Activated naive CD4-positive, alpha-beta T cell treated with anti-CD3 and anti-CD28 coated beads, Interleukin-2, amount 10 ng/mL, durations not matched to agents 7 days and 5 days (primary cell): ENCODE results near the gene TCF4.
"Not testable (repeated sequence)": the region's sequence is repeated elsewhere in the genome, so short reads cannot be mapped to it uniquely, and the experiment has no call there.

Experiments
- CTCF ChIA-PET: fragments of 350-600 bp; sonication (Branson Sonifier 250); formaldehyde crosslinking; loops from one replicate; lab custom pipeline; 2021; ENCODE audit warnings: antibody characterized with exemption; lab: Charles Lee
- DNase-seq: peaks from one replicate; pipeline ENCODE4 v3.0.0-alpha.2; 2020
- H3K27ac Mint-ChIP-seq: one replicate; pipeline ENCODE4 v1.8.0; 2021; ENCODE audit warnings: mild to moderate bottlenecking, moderate library complexity, mixed read lengths
- H3K27me3 Mint-ChIP-seq: one replicate; pipeline ENCODE4 v1.8.0; 2021; ENCODE audit warnings: mild to moderate bottlenecking, mixed read lengths
- H3K36me3 Mint-ChIP-seq: one replicate; pipeline ENCODE4 v1.8.0; 2021; ENCODE audit warnings: mixed read lengths
- H3K4me1 Mint-ChIP-seq: one replicate; pipeline ENCODE4 v1.8.0; 2021; ENCODE audit warnings: mixed read lengths
- H3K4me3 Mint-ChIP-seq: one replicate; pipeline ENCODE4 v1.8.0; 2021; ENCODE audit warnings: mild to moderate bottlenecking, moderate library complexity, mixed read lengths
- H3K9me3 Mint-ChIP-seq: one replicate; pipeline ENCODE4 v1.8.0; 2021; ENCODE audit warnings: mixed read lengths

TCF4 gene

GRCh38 chr18:55473058-55473457 lies 114.9 kb downstream of the TCF4 start:
- Mint-ChIP-seq H3K9me3 (no peaks in the 10 kb centered on the region), H3K4me1 (peaks cover 13% of the 10 kb centered on the region), H3K27ac (no peak overlapping the region), H3K4me3 (no peak overlapping the region), H3K36me3 (no peaks in the 10 kb centered on the region), H3K27me3 (no peaks in the 10 kb centered on the region)
- CTCF ChIA-PET, result no interaction called here
- no peak for DNase-seq

DNA sequence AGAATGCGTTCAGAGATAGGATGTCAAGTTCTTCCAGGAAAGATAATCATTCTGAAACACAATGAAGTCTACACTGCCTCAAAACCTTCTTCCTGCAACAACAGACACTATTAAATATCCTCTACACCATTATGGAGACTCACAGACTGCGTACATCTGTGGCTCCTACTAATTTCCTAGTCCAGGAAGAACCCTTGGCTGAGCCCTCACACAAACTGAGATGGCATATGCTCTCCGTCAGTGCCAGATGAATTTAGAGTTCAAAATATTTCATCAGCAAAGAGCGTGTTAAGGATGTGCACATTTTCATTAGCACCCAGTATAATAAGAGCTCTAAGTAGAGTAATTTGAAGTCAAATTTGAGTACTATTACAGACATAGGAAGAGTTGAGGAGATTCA lies 117.2 kb downstream of the TCF4 start:
- no peaks in the 10 kb centered on the region for H3K9me3 Mint-ChIP-seq
- no peaks in the 10 kb centered on the region for H3K27me3 Mint-ChIP-seq
- no peak for DNase-seq
- no peaks in the 10 kb centered on the region for H3K36me3 Mint-ChIP-seq
- H3K4me1 Mint-ChIP-seq, result no peaks in the 10 kb centered on the region
- no peak overlapping the region for H3K27ac Mint-ChIP-seq
- CTCF ChIA-PET, result no interaction called here
- H3K4me3 Mint-ChIP-seq, result no peak overlapping the region

GRCh38 chr18:55469134-55469533 lies 118.9 kb downstream of the TCF4 start:
- not testable (repeated sequence) for DNase-seq, H3K4me3 Mint-ChIP-seq, H3K4me1 Mint-ChIP-seq, H3K27me3 Mint-ChIP-seq, H3K36me3 Mint-ChIP-seq, H3K27ac Mint-ChIP-seq, H3K9me3 Mint-ChIP-seq
- CTCF ChIA-PET, result interaction anchor here (0.7 kb wide), 2 partner anchors 1015 to 1699 kb away, joined by 3 to 4 read pairs; no protein-coding TSS in a partner anchor

DNA sequence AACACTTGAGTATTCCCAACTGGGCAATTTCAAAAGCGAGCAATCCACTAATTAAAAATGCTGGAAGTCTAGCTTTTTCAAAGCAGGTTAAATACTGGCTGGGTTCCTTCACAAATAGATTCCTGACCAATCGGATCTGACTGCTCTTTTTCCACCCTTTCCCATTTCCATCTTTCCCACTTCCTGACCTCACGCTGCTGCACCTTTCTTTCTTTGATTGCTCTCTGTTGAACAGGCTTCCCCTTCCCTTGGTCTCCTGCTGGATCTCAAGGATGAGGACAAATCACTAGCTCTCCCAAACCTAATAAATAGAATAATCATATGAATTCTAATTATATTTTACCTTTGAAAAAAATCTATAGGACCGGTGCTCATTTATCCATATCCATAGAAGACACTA lies 121.2 kb downstream of the TCF4 start:
- Mint-ChIP-seq H3K4me1 (no peaks in the 10 kb centered on the region), H3K4me3 (no peak overlapping the region), H3K27me3 (no peaks in the 10 kb centered on the region), H3K27ac (no peak overlapping the region), H3K36me3 (no peaks in the 10 kb centered on the region), H3K9me3 (no peaks in the 10 kb centered on the region)
- CTCF ChIA-PET, result no interaction called here
- no peak for DNase-seq

DNA sequence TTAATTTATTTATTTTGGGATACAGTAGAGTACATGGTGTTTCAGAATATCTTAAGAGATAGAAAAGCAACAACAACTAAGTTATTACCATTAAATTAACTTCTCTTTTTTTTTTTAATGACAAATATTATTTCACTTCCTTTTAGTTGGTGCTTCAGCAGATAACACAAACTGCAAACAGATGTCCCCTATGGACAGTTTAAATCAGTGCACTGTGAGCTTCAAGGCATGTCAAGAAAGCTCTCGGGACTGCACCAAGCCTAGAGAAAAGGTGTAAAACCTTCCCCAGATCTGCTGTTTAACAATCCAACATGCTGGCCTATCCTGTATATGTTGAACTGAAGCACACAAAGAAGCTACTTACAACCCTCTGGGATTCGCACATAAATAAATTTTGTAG lies 122.7 kb downstream of the TCF4 start:
- CTCF ChIA-PET, result no interaction called here
- no peaks in the 10 kb centered on the region for H3K9me3 Mint-ChIP-seq
- no peaks in the 10 kb centered on the region for H3K27me3 Mint-ChIP-seq
- H3K4me3 Mint-ChIP-seq, result no peak overlapping the region
- no peaks in the 10 kb centered on the region for H3K36me3 Mint-ChIP-seq
- no peak for DNase-seq
- no peaks in the 10 kb centered on the region for H3K4me1 Mint-ChIP-seq
- no peak overlapping the region for H3K27ac Mint-ChIP-seq

GRCh38 chr18:55464581-55464980 lies 123.4 kb downstream of the TCF4 start:
- CTCF ChIA-PET, result no interaction called here
- H3K4me1 Mint-ChIP-seq, result no peaks in the 10 kb centered on the region
- no peaks in the 10 kb centered on the region for H3K36me3 Mint-ChIP-seq
- no peaks in the 10 kb centered on the region for H3K27me3 Mint-ChIP-seq
- H3K4me3 Mint-ChIP-seq, result no peak overlapping the region
- no peak overlapping the region for H3K27ac Mint-ChIP-seq
- no peaks in the 10 kb centered on the region for H3K9me3 Mint-ChIP-seq
- DNase-seq, result no peak

- no peak for DNase-seq
- CTCF ChIA-PET, result no interaction called here
- H3K9me3 Mint-ChIP-seq, result no peaks in the 10 kb centered on the region
- no peaks in the 10 kb centered on the region for H3K27me3 Mint-ChIP-seq
- no peak overlapping the region for H3K4me3 Mint-ChIP-seq
- no peak overlapping the region for H3K27ac Mint-ChIP-seq
- no peaks in the 10 kb centered on the region for H3K4me1 Mint-ChIP-seq
- H3K36me3 Mint-ChIP-seq, result no peaks in the 10 kb centered on the region
Observed at GRCh38 chr18:55462652-55463051, 125.3 kb downstream of the TCF4 start.

- no peak for DNase-seq
- CTCF ChIA-PET, result no interaction called here
- H3K4me1 Mint-ChIP-seq, result no peaks in the 10 kb centered on the region
- no peaks in the 10 kb centered on the region for H3K9me3 Mint-ChIP-seq
- no peak overlapping the region for H3K27ac Mint-ChIP-seq
- no peaks in the 10 kb centered on the region for H3K36me3 Mint-ChIP-seq
- H3K27me3 Mint-ChIP-seq, result no peaks in the 10 kb centered on the region
- H3K4me3 Mint-ChIP-seq, result no peak overlapping the region
Observed at GRCh38 chr18:55461848-55462247, 126.1 kb downstream of the TCF4 start.

DNA sequence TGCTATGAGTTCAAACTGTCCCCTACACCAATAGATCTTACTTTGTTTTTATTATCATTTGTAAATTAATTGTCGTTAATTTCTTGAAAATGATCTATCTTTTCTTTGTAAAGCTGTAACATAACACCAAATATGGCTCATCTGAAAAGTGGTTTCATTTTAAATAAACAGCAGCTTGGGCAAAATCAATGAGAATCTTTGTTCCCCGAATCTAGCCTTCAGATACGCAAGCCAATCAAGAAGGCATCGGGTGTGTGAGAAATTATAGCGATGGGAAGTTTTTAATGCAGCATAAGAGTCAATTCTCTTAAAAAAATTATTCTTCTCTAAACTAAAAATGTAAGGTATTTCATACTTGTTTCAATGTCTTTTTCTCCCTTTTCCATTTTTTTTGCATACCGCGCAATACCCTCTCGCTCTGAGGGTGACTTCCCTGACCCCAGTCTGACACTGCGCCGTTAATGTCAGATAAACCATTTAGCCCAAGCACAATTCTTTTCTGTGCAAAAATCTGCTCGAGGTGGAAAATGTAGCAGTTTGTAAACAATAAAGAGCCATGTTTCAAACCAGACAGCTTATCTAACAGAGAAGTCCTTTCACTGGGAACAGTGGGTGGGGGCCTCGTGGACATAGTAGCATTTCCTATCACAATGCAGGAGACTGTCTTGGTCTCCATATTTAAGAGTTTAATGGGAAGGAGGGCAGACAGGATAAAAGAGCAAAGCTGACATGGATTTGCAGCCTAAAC lies 129.4 kb downstream of the TCF4 start:
- Mint-ChIP-seq H3K9me3 (no peaks in the 10 kb centered on the region), H3K27ac (no peak overlapping the region), H3K36me3 (no peaks in the 10 kb centered on the region), H3K4me3 (no peak overlapping the region), H3K27me3 (no peaks in the 10 kb centered on the region), H3K4me1 (no peaks in the 10 kb centered on the region)
- CTCF ChIA-PET, result no interaction called here
- DNase-seq, result no peak

GRCh38 chr18:55457028-55457427 lies 131.0 kb downstream of the TCF4 start:
- Mint-ChIP-seq H3K9me3 (no peaks in the 10 kb centered on the region), H3K4me3 (no peak overlapping the region), H3K27ac (no peak overlapping the region), H3K4me1 (no peaks in the 10 kb centered on the region), H3K27me3 (no peaks in the 10 kb centered on the region), H3K36me3 (no peaks in the 10 kb centered on the region)
- CTCF ChIA-PET, result no interaction called here
- no peak for DNase-seq

DNA sequence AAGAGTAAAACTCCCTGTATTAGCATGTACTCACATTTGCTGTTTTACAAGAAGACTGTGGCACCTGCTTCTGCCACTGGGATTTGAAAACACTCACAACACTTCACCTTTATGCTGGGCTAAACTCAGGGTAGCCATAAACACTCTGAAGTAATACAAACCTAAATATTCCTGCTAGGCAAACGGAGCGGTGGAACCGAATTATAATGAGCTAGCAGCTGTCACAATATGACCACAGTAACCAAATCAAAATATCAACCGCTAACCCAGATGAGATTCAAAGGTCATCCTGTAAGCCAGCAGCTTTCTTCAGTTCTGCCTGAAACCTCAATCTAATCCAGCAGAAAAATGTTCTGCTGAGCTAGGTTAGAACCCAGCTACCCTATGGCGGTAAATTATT lies 132.1 kb downstream of the TCF4 start:
- Mint-ChIP-seq H3K27ac (no peak overlapping the region), H3K9me3 (no peaks in the 10 kb centered on the region), H3K4me3 (no peak overlapping the region), H3K36me3 (no peaks in the 10 kb centered on the region), H3K27me3 (no peaks in the 10 kb centered on the region), H3K4me1 (no peaks in the 10 kb centered on the region)
- CTCF ChIA-PET, result no interaction called here
- no peak for DNase-seq

- Mint-ChIP-seq H3K4me1 (no peaks in the 10 kb centered on the region), H3K27ac (no peak overlapping the region), H3K4me3 (no peak overlapping the region), H3K9me3 (no peaks in the 10 kb centered on the region), H3K36me3 (no peaks in the 10 kb centered on the region), H3K27me3 (no peaks in the 10 kb centered on the region)
- CTCF ChIA-PET, result no interaction called here
- DNase-seq, result no peak
Observed at GRCh38 chr18:55453186-55453585, 134.8 kb downstream of the TCF4 start.

GRCh38 chr18:55452123-55452611 lies 135.8 kb downstream of the TCF4 start:
- H3K4me1 Mint-ChIP-seq, result no peaks in the 10 kb centered on the region
- no peaks in the 10 kb centered on the region for H3K36me3 Mint-ChIP-seq
- CTCF ChIA-PET, result no interaction called here
- H3K4me3 Mint-ChIP-seq, result no peak overlapping the region
- H3K27me3 Mint-ChIP-seq, result no peaks in the 10 kb centered on the region
- H3K9me3 Mint-ChIP-seq, result no peaks in the 10 kb centered on the region
- DNase-seq, result no peak
- H3K27ac Mint-ChIP-seq, result no peak overlapping the region

DNA sequence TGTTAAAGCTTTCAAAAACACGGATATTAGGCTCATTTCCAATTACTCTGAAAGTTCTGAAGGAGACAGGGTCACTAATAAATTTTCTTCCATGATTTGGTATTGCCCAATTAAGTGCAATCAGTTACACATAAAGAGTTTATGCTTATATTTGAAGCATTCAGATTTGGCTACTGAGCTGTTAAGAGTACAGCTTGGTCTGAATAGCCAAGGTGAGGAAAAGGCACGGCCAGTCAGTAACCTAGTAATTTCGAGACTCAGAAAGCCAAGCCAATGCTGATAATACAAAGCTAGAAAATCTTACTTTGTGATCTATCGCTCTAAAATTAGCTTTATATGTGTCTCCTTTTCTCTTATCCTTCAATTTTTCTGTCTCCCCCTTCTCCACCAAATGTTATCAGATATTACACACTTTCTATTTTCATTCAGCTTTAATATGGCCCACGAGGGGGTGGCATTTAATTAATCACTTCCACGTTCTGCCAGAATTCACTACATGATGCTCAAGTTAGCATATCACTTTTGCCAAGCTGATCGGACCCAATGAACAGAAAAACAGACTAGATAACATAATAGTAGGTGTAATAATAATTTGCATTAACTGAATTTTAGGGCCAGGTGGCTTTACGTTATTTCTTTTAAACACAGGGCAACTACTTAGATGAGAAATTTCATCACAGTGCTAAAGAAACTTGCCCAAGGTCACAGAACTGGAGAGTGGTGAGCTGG lies 138.4 kb downstream of the TCF4 start:
- CTCF ChIA-PET, result no interaction called here
- Mint-ChIP-seq H3K9me3 (no peaks in the 10 kb centered on the region), H3K4me1 (no peaks in the 10 kb centered on the region), H3K4me3 (no peak overlapping the region), H3K36me3 (no peaks in the 10 kb centered on the region), H3K27ac (no peak overlapping the region), H3K27me3 (no peaks in the 10 kb centered on the region)
- DNase-seq, result no peak

GRCh38 chr18:55448420-55448819 lies 139.6 kb downstream of the TCF4 start:
- no peak for DNase-seq
- no peak overlapping the region for H3K27ac Mint-ChIP-seq
- CTCF ChIA-PET, result no interaction called here
- no peaks in the 10 kb centered on the region for H3K27me3 Mint-ChIP-seq
- H3K9me3 Mint-ChIP-seq, result no peaks in the 10 kb centered on the region
- H3K4me3 Mint-ChIP-seq, result no peak overlapping the region
- H3K36me3 Mint-ChIP-seq, result no peaks in the 10 kb centered on the region
- no peaks in the 10 kb centered on the region for H3K4me1 Mint-ChIP-seq
